GM21381 (cell line): ENCODE data around the gene ADH5.
"Not testable (repeated sequence)": the region's sequence is repeated elsewhere in the genome, so short reads cannot be mapped to it uniquely, and the experiment has no call there.

Source experiments
- ATAC-seq: cut with Tn5 transposase; IDR thresholded peaks from one replicate; pipeline ENCODE4 v1.9.1; 2021; ENCODE audit warnings: mild to moderate bottlenecking, moderate library complexity; ENCODE audit not compliant: unreplicated experiment

The ADH5 gene

GRCh38 chr4:99088023-99088449 lies 552 bp downstream of the ADH5 start:
- peak; percentile 28 for ATAC-seq

GRCh38 chr4:99084595-99084994 lies 4.0 kb downstream of the ADH5 start:
- ATAC-seq, result no peak

DNA sequence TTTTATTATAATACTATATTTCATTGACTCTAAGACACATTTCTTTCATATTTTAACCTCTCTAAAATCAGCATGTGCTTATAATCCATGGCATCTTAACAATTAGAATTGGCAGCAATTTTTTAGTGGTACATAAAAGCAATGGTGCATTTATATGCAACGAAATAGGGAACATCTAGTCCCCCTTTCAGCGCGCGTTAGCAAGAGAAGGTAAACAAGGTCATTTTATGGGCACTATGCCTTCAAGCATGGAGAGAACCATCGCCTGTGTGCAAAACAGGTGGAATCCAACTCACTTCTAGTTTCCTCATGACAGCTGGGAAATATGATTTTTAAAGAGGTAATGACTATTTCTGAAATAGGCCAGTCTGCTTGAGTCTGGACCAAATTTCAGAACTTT lies 6.4 kb downstream of the ADH5 start:
- ATAC-seq, result no peak

- not testable (repeated sequence) for ATAC-seq
Measured at GRCh38 chr4:99080869-99081268, 7.7 kb downstream of the ADH5 start.

GRCh38 chr4:99079625-99080295 lies 8.8 kb downstream of the ADH5 start:
- no peak for ATAC-seq

DNA sequence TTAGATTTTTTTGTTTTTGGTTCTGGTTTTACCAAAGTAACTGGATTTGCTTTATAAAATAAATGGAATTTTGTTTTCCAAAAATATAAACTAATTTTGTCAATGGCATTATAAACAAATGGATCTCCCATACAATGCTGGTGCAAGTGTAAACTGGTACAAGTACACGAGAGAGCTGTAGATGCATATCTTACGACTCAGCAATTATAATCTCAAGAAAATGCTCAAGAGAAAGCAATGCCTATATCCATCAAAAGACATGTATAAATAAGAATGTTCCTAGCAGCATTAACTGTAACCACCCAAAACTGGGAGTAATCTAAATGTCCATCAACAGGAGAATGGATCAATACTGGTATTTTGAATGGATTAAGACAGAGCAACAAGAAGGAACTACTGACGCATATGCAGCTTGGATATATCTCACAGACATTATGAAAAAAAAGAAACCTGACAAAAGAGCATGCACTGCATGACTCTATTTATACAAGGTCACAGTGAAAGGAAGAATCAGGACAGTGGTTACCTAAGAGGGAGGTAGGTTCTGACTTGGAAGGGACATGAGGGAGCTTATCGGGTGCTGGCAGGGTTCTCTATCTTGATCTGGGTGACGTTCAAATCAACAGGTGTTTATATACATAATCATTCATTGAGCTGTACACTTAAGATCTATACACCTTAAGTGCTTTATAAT lies 9.5 kb downstream of the ADH5 start:
- ATAC-seq, result no peak

- no peak for ATAC-seq
Measured at GRCh38 chr4:99078336-99078735, 10.3 kb downstream of the ADH5 start.

- no peak for ATAC-seq
Measured at GRCh38 chr4:99077177-99077576, 11.4 kb downstream of the ADH5 start.

GRCh38 chr4:99076292-99076976 lies 12.2 kb downstream of the ADH5 start:
- no peak for ATAC-seq

GRCh38 chr4:99074816-99075215 lies 13.8 kb downstream of the ADH5 start:
- ATAC-seq, result no peak

- ATAC-seq, result no peak
Measured at GRCh38 chr4:99071159-99071558, 17.4 kb downstream of the ADH5 start.

- ATAC-seq, result no peak
Measured at GRCh38 chr4:99067617-99068016, 21.0 kb downstream of the ADH5 start.

- ATAC-seq, result not testable (repeated sequence)
Measured at GRCh38 chr4:99065521-99065920, 23.1 kb downstream of the ADH5 start.

- ATAC-seq, result no peak
Measured at GRCh38 chr4:99062120-99062519, 26.5 kb downstream of the ADH5 start.

GRCh38 chr4:99061048-99061700 lies 27.4 kb downstream of the ADH5 start:
- no peak for ATAC-seq

- ATAC-seq, result no peak
Measured at GRCh38 chr4:99059550-99059949, 29.0 kb downstream of the ADH5 start.

DNA sequence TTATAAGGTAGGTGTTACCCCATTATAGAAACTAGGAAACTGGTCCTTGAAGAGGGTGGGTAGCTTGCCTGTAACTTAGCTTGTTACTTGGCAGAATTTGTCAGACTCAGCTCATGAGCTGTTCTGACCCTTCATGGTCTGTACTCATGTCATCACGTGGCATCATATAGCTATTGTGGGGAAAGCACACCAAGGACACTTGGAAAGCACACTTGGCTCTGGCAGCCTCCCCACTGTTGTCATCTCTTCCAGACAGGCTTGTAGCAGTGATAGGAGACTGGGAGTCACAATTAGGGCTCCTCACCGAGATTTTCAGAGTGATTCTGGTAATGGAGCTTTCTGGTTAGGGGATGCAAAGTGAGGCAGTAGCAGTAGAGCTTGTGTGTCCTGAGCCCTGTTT lies 30.4 kb downstream of the ADH5 start:
- no peak for ATAC-seq

GRCh38 chr4:99054428-99054994 lies 34.1 kb downstream of the ADH5 start:
- ATAC-seq, result peak; percentile 63

GRCh38 chr4:99052902-99053301 lies 35.7 kb downstream of the ADH5 start:
- no peak for ATAC-seq

DNA sequence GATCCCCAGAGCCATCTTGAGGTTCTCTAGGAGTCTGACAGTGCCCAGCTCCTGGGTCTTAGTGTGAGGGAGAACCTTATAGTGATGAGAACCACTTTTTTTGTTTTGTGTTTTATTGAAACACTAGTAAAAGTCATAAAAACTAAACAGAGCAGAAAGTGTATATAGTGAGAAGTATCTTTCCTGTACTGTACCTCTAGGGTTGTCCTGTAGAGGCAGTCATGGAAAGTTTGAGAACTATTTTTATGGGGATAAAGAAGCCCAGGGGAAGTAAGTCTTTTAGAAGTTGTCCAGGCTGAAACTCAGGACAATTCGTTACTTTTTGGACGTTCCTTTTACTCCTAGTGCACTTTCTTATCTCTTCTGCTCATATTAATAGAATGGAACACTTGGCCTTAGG lies 40.9 kb downstream of the ADH5 start:
- no peak for ATAC-seq

DNA sequence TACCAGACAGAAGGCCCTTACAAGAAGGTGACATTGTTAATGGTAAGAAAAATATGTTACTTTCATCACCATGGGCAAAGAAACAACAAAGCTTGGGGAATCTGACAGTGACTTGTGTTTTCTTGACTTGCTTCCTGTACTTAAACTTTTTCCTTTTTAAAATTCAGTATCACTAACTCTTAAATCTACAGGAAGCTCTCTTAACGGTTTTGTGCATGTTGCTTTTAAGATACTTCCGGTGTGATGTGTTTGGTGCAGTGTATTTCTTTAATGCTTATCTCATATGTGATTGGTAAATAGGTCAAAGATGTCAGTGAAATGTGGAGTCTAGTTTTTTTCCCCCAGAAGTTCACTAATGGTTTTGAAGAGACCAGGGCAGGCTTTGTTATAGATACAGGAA lies 45.2 kb downstream of the ADH5 start:
- no peak for ATAC-seq
